H9 (cell line): ENCODE data around the gene DNAH1. TPM values are rescaled to one million over a fixed set of nuclear protein-coding genes. Genes with fewer than 3 reads are reported as not detected.

Experiments used
- DNase-seq: peaks from one replicate; pipeline ENCODE4 v3.0.0-alpha.2; 2017
- H2AFZ ChIP-seq: one replicate; pipeline ENCODE4 v1.6.1; 2013; ENCODE audit warnings: mild to moderate bottlenecking, low read length, control low read depth, moderate library complexity
- H2AK5ac ChIP-seq: 2 replicates; pipeline ENCODE4 v1.6.1; 2013; ENCODE audit warnings: low read length, control low read depth, mixed read lengths; ENCODE audit not compliant: insufficient read length
- H2BK120ac ChIP-seq: one replicate; pipeline ENCODE4 v1.6.1; 2013; ENCODE audit warnings: low read depth, mild to moderate bottlenecking, low read length, control low read depth, inconsistent platforms; ENCODE audit not compliant: poor library complexity, severe bottlenecking
- H2BK12ac ChIP-seq: 2 replicates; pipeline ENCODE4 v1.6.1; 2013; ENCODE audit warnings: low read length, control low read depth, mixed read lengths, low read depth; ENCODE audit not compliant: insufficient read length
- H2BK15ac ChIP-seq: 2 replicates; pipeline ENCODE4 v1.6.1; 2013; ENCODE audit warnings: low read depth, low read length, control low read depth
- H2BK20ac ChIP-seq: one replicate; pipeline ENCODE4 v1.6.1; 2013; ENCODE audit warnings: low read depth, mild to moderate bottlenecking, low read length, control low read depth, inconsistent platforms; ENCODE audit not compliant: poor library complexity, severe bottlenecking
- H2BK5ac ChIP-seq: 2 replicates; pipeline ENCODE4 v1.6.1; 2013; ENCODE audit warnings: low read length, control low read depth, mixed read lengths; ENCODE audit not compliant: insufficient read length
- H3K14ac ChIP-seq: 2 replicates; pipeline ENCODE4 v1.6.1; 2013; ENCODE audit warnings: low read length, control low read depth; ENCODE audit not compliant: insufficient read depth
- H3K18ac ChIP-seq: 2 replicates; pipeline ENCODE4 v1.6.1; 2013; ENCODE audit warnings: low read depth, mild to moderate bottlenecking, mixed read lengths, low read length, control low read depth; ENCODE audit not compliant: insufficient read length
- H3K23ac ChIP-seq: 2 replicates; pipeline ENCODE4 v1.6.1; 2013; ENCODE audit warnings: low read length, control low read depth, mixed read lengths, low read depth; ENCODE audit not compliant: insufficient read length
- H3K23me2 ChIP-seq: 2 replicates; pipeline ENCODE4 v1.6.1; 2013; ENCODE audit warnings: low read depth, mild to moderate bottlenecking, mixed read lengths, low read length, control low read depth; ENCODE audit not compliant: insufficient read length, poor library complexity, severe bottlenecking
- H3K27ac ChIP-seq: 2 replicates; pipeline ENCODE4 v1.5.1; 2013; ENCODE audit warnings: low read length, control low read depth, mixed read lengths, low read depth; ENCODE audit not compliant: insufficient read length
- H3K27me3 ChIP-seq: 2 replicates; pipeline ENCODE4 v1.6.1; 2013; ENCODE audit warnings: low read length, control low read depth, inconsistent platforms; ENCODE audit not compliant: insufficient read depth
- H3K4ac ChIP-seq: 2 replicates; pipeline ENCODE4 v1.6.1; 2013; ENCODE audit warnings: low read depth, mild to moderate bottlenecking, control low read depth, inconsistent platforms, low read length, moderate library complexity
- H3K4me1 ChIP-seq: 2 replicates; pipeline ENCODE4 v1.6.1; 2013; ENCODE audit warnings: low read length, control low read depth, inconsistent platforms; ENCODE audit not compliant: insufficient read depth
- H3K4me2 ChIP-seq: 2 replicates; pipeline ENCODE4 v1.6.1; 2013; ENCODE audit warnings: low read length, control low read depth, mixed read lengths; ENCODE audit not compliant: insufficient read length, insufficient read depth
- H3K56ac ChIP-seq: 2 replicates; pipeline ENCODE4 v1.6.1; 2013; ENCODE audit warnings: low read depth, mild to moderate bottlenecking, mixed read lengths, low read length, control low read depth; ENCODE audit not compliant: insufficient read length
- H3K79me1 ChIP-seq: 2 replicates; pipeline ENCODE4 v1.6.1; 2013; ENCODE audit warnings: low read depth, mild to moderate bottlenecking, moderate library complexity, low read length, control low read depth, inconsistent platforms; ENCODE audit not compliant: insufficient read depth, poor library complexity, severe bottlenecking
- H3K79me2 ChIP-seq: 2 replicates; pipeline ENCODE4 v1.6.1; 2013; ENCODE audit warnings: low read length, control low read depth, inconsistent platforms; ENCODE audit not compliant: insufficient read depth
- H3K9ac ChIP-seq: 2 replicates; pipeline ENCODE4 v1.6.1; 2013; ENCODE audit warnings: low read length, control low read depth, mixed read lengths; ENCODE audit not compliant: insufficient read length; ENCODE audit errors: extremely low read depth
- H3K9me3 ChIP-seq: one replicate; pipeline ENCODE4 v1.6.1; 2013; ENCODE audit warnings: low read depth, low read length, inconsistent platforms; ENCODE audit not compliant: control insufficient read depth
- H3T11ph ChIP-seq: one replicate; pipeline ENCODE4 v1.6.1; 2013; ENCODE audit warnings: mild to moderate bottlenecking, low read length, control low read depth, inconsistent platforms
- H4K20me1 ChIP-seq: one replicate; pipeline ENCODE4 v1.6.1; 2013; ENCODE audit not compliant: control insufficient read depth, insufficient read length, insufficient read depth
- H4K5ac ChIP-seq: 2 replicates; pipeline ENCODE4 v1.6.1; 2013; ENCODE audit warnings: low read depth, mild to moderate bottlenecking, mixed read lengths, low read length, control low read depth; ENCODE audit not compliant: insufficient read length
- H4K8ac ChIP-seq: replicated peaks from 2 replicates; pipeline ENCODE4 v1.6.1; 2013; ENCODE audit warnings: low read length, control low read depth, mixed read lengths, low read depth; ENCODE audit not compliant: insufficient read length
- H4K91ac ChIP-seq: 2 replicates; pipeline ENCODE4 v1.6.1; 2013; ENCODE audit warnings: low read depth, mild to moderate bottlenecking, moderate library complexity, mixed read lengths, low read length, control low read depth; ENCODE audit not compliant: insufficient read length
- H3K27ac Mint-ChIP-seq, 3 experiments: 2 replicates in 2 of 3; 3 replicates in 1 of 3; pipeline ENCODE4 v1.8.0; 2020 to 2021; ENCODE audit warnings: mixed read lengths in 3 of 3, mild to moderate bottlenecking in 1 of 3, moderate library complexity in 1 of 3
- H3K27me3 Mint-ChIP-seq: 2 replicates; pipeline ENCODE4 v1.8.0; 2021; ENCODE audit warnings: low read depth, mild to moderate bottlenecking, moderate library complexity, mixed read lengths
- H3K36me3 Mint-ChIP-seq, 3 experiments: 2 replicates in 2 of 3; 3 replicates in 1 of 3; pipeline ENCODE4 v1.8.0; 2020 to 2021; ENCODE audit warnings: low read depth in 3 of 3, mixed read lengths in 3 of 3; ENCODE audit not compliant: insufficient read depth in 1 of 3
- H3K4me1 Mint-ChIP-seq, 2 experiments: 2 replicates each; pipeline ENCODE4 v1.8.0; 2020; ENCODE audit warnings: mixed read lengths in 2 of 2
- H3K4me3 Mint-ChIP-seq, 2 experiments: 2 replicates in 1 of 2; 3 replicates in 1 of 2; pipeline ENCODE4 v1.8.0; 2020 to 2021; ENCODE audit warnings: mild to moderate bottlenecking in 2 of 2, mixed read lengths in 2 of 2, moderate library complexity in 1 of 2
- H3K9me3 Mint-ChIP-seq, 2 experiments: 2 replicates in 1 of 2; 3 replicates in 1 of 2; pipeline ENCODE4 v1.8.0; 2020; ENCODE audit warnings: mild to moderate bottlenecking in 2 of 2, mixed read lengths in 2 of 2, moderate library complexity in 1 of 2
- CTCF ChIP-seq: fragments of 200-600 bp; sonication (generic); conservative IDR thresholded peaks from 3 replicates; pipeline ENCODE4 v1.8.0; 2021; ENCODE audit warnings: antibody characterized with exemption, mild to moderate bottlenecking
- WGBS: extraction: QIAGEN DNeasy Blood & Tissue Kit; methylation state at CpG from one replicate; pipeline ENCODE4 v1.1.7; 2013; ENCODE audit warnings: missing lambda C conversion rate, low lambda C conversion rate, mixed read lengths; ENCODE audit not compliant: insufficient read length; ENCODE audit errors: extremely low coverage; 5-methylcytosine and 5-hydroxymethylcytosine counted together
- total RNA-seq: library from RNA; stranded (reverse); gene quantifications from 2 replicates; pipeline ENCODE4 v1.2.1, GENCODE V29; 2021

DNAH1 gene
- total RNA-seq, 1 experiment from 2014 or later: 2.0 TPM

GRCh38 chr3:52391096-52391495, 75.0 kb downstream of the DNAH1 start:
- no peak overlapping the region for H2BK12ac ChIP-seq
- H3K4me2 ChIP-seq: no peak overlapping the region
- no peak overlapping the region for H3T11ph ChIP-seq
- H2AK5ac ChIP-seq: no peak overlapping the region
- H4K91ac ChIP-seq: no peak overlapping the region
- H3K79me1 ChIP-seq: no peaks in the 10 kb centered on the region
- H2AFZ ChIP-seq: no peak overlapping the region
- no peaks in the 10 kb centered on the region; a peak in 1 of 7 replicates for H3K36me3 Mint-ChIP-seq
- H3K4ac ChIP-seq: no peak overlapping the region
- H3K56ac ChIP-seq: no peak overlapping the region
- no peak overlapping the region for H2BK15ac ChIP-seq
- no CpG with 5 or more reads among the region's 12 CpGs for WGBS
- no peak overlapping the region for H3K27ac Mint-ChIP-seq
- H3K18ac ChIP-seq: no peak overlapping the region
- peaks cover 18% of the 10 kb centered on the region for H3K27me3 Mint-ChIP-seq
- H3K23ac ChIP-seq: no peak overlapping the region
- no peak overlapping the region; the same call in 1 of the 2 replicates for H3K14ac ChIP-seq
- no peak overlapping the region for H2BK120ac ChIP-seq
- H3K4me1 Mint-ChIP-seq: peaks cover 0 to 3% of the 10 kb centered on the region in 2 experiments; a peak in 3 of 4 replicates
- H2BK5ac ChIP-seq: no peak overlapping the region
- H3K9ac ChIP-seq: no peak overlapping the region
- no peaks in the 10 kb centered on the region for H3K23me2 ChIP-seq
- no peak overlapping the region for H4K5ac ChIP-seq
- no peak overlapping the region for H3K4me3 Mint-ChIP-seq
- no peaks in the 10 kb centered on the region for H4K20me1 ChIP-seq
- no peaks in the 10 kb centered on the region for H3K9me3 Mint-ChIP-seq
- no peaks in the 10 kb centered on the region for H3K4me1 ChIP-seq
- no peak overlapping the region for H3K27ac ChIP-seq
- H4K8ac ChIP-seq: no peak overlapping the region
- H3K27me3 ChIP-seq: no peaks in the 10 kb centered on the region; the same call in 1 of the 2 replicates
- H3K9me3 ChIP-seq: no peaks in the 10 kb centered on the region
- no peak overlapping the region for H2BK20ac ChIP-seq
- no peaks in the 10 kb centered on the region for H3K79me2 ChIP-seq
- DNase-seq: no peak
- TF ChIP-seq CTCF: no peak
